BJ (cell line): ENCODE data around the gene ADCY10. TPM values are rescaled to one million over a fixed set of nuclear protein-coding genes. Genes with fewer than 3 reads are reported as not detected.

Experiments
- CTCF ChIA-PET: fragments of 350-600 bp; formaldehyde crosslinking; extraction: SDS; loops from one replicate; lab custom pipeline; 2021; ENCODE audit warnings: antibody characterized with exemption, inconsistent platforms; lab: Yijun Ruan, JAX
- POLR2A ChIA-PET: fragments of 300-600 bp; sonication (Branson Sonifier 250); formaldehyde crosslinking; extraction: SDS; loops from one replicate; lab custom pipeline; 2021; ENCODE audit warnings: antibody characterized with exemption; lab: Charles Lee
- DNase-seq: peaks from one replicate; pipeline ENCODE4 v3.0.0-alpha.2; 2011; ENCODE audit warnings: low read depth
- H3K27me3 ChIP-seq: 2 replicates; pipeline ENCODE4 v1.6.0; 2011; ENCODE audit warnings: low read length; ENCODE audit not compliant: control insufficient read depth, insufficient read depth
- H3K36me3 ChIP-seq: 2 replicates; pipeline ENCODE4 v1.5.1; 2011; ENCODE audit warnings: low read length; ENCODE audit not compliant: control insufficient read depth, insufficient read depth
- H3K4me3 ChIP-seq: 2 replicates; pipeline ENCODE4 v1.5.1; 2011; ENCODE audit warnings: low read depth, mild to moderate bottlenecking, control low read depth, low read length
- CTCF ChIP-seq: IDR thresholded peaks from 2 replicates; pipeline ENCODE4 v1.5.1; 2011; ENCODE audit warnings: low read depth, mild to moderate bottlenecking, control low read depth, inconsistent platforms, low read length, moderate library complexity; ENCODE audit not compliant: insufficient read depth
- polyA plus RNA-seq: library from polyadenylated mRNA; depleted of rRNA; stranded (reverse); fragments of >200 nt; gene quantifications from 2 replicates; pipeline ENCODE4 v1.2.3, GENCODE V29; 2011

ADCY10 gene
- polyA plus RNA-seq, 1 experiment: 0.05 TPM

- ChIA-PET CTCF (interaction anchor here (0.6 to 1.2 kb wide), 2 partner anchors 9 to 55 kb away, joined by 4 to 6 read pairs; no protein-coding TSS in a partner anchor), POLR2A (interaction anchor here (0.7 kb wide), 1 partner anchor 15 kb away, joined by 3 read pairs; no protein-coding TSS in a partner anchor)
- Histone ChIP-seq H3K27me3 (no peaks in the 10 kb centered on the region), H3K36me3 (no peaks in the 10 kb centered on the region), H3K4me3 (no peak overlapping the region)
- DNase-seq: no peak
- TF ChIP-seq CTCF: no peak
Measured at GRCh38 chr1:167805041-167805556, 108.8 kb downstream of the ADCY10 start.

GRCh38 chr1:167803358-167804207, 110.4 kb downstream of the ADCY10 start:
- CTCF ChIA-PET: interaction anchor here (0.6 to 2.2 kb wide), 11 partner anchors 11 to 132 kb away, joined by 3 to 8 read pairs (median 3); partner anchors contain the start of gene MPZL1
- Histone ChIP-seq H3K27me3 (no peaks in the 10 kb centered on the region), H3K36me3 (no peaks in the 10 kb centered on the region), H3K4me3 (no peak overlapping the region)
- peak; percentile 98 for TF ChIP-seq CTCF
- peak; percentile 55 for DNase-seq
- POLR2A ChIA-PET: interaction anchor here (0.6 kb wide), 1 partner anchor 133 kb away, joined by 5 read pairs; the partner anchor contains the start of gene DCAF6

GRCh38 chr1:167802235-167802634, 111.7 kb downstream of the ADCY10 start:
- DNase-seq: no peak
- Histone ChIP-seq H3K4me3 (no peak overlapping the region), H3K36me3 (no peaks in the 10 kb centered on the region), H3K27me3 (no peaks in the 10 kb centered on the region)
- ChIA-PET CTCF (interaction anchor here (1.0 to 2.2 kb wide), 4 partner anchors 10 to 87 kb away, joined by 4 to 8 read pairs (median 5); no protein-coding TSS in a partner anchor), POLR2A (no interaction called here)
- TF ChIP-seq CTCF: no peak

DNA sequence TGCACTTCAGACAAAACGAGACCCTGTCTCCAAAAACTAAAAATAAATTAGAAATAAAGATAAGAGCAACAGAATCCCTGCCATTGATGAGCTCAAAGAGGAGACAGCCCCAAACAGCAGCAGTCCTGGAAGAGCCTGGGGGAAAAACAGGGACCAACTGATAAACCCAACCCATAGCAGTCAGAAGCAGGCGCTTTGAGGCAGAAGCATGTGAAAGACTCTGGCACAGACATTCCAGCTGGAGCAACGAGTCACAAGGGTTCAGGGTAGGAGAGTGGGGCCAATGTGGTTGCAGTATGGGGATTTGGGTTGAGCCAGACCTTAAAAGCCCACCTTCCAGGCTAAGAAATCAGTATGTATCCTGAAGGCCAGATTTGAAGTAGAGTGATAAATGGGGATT, 113.7 kb downstream of the ADCY10 start:
- ChIA-PET POLR2A (interaction anchor here (0.6 kb wide), 1 partner anchor 101 kb away, joined by 15 read pairs; no protein-coding TSS in a partner anchor), CTCF (interaction anchor here (1.2 to 2.4 kb wide), 4 partner anchors 9 to 282 kb away, joined by 3 to 7 read pairs (median 6); no protein-coding TSS in a partner anchor)
- DNase-seq: no peak
- no peak for TF ChIP-seq CTCF
- no peaks in the 10 kb centered on the region for H3K27me3 ChIP-seq
- H3K36me3 ChIP-seq: no peaks in the 10 kb centered on the region
- no peak overlapping the region for H3K4me3 ChIP-seq

DNA sequence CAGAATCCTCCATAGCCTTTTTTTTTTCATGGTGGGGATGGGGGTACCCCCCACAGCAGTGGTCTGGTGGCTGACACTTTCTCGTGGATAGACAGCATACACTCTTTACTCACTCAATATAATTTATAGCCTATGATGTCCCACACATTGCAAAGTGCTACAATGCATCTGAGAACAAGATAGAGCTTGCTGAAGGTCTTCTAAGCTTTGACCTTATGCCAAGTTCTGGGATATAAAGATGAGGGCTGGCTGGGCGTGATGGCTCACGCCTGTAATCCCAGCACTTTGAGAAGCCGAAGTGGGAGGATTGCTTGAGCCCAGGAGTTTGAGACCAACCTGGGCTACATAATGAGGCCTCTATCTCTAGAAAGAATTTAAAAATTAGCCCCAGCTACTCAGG, 114.2 kb downstream of the ADCY10 start:
- DNase-seq: no peak
- no peaks in the 10 kb centered on the region for H3K36me3 ChIP-seq
- TF ChIP-seq CTCF: no peak
- CTCF ChIA-PET: interaction anchor here (1.2 to 2.4 kb wide), 4 partner anchors 8 to 283 kb away, joined by 3 to 7 read pairs (median 6); no protein-coding TSS in a partner anchor
- H3K27me3 ChIP-seq: no peaks in the 10 kb centered on the region
- POLR2A ChIA-PET: interaction anchor here (0.6 kb wide), 1 partner anchor 101 kb away, joined by 15 read pairs; no protein-coding TSS in a partner anchor
- no peak overlapping the region for H3K4me3 ChIP-seq
